Measurements from ENCODE around the gene THEMIS2. TPM values are rescaled to one million over a fixed set of nuclear protein-coding genes. Genes with fewer than 3 reads are reported as not detected.

Gene THEMIS2
- total and polyA plus RNA-seq, 5 donors from 2014 or later, result 37.9 to 69.9 (median 59.2) TPM

DNA sequence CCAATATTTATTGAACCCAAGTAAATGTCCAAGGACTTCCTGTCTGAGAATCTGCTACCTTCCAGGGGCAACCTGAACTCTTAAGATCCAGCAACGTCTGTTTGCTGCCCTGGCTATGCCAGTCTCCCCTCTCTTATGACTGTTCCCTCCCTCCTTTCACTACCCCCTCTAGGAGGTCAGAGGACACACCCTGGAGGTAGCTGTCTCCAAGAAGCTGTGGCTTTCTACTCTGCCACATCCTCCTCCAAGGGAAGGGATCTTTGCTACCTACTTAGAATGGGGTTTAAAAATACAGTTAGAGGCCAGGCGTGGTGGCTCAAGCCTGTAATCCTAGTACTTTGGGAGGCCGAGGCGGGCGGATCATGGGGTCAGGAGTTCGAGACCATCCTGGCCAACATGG is 58.8 kb downstream of the THEMIS2 start:
- H3K9me3 Mint-ChIP-seq, result peaks cover 0 to 3% (median 0%) of the 10 kb centered on the region in 7 donors
- H3K27me3 ChIP-seq (ENCODE audit: control insufficient read depth, insufficient read depth, low read length), result peaks cover 7% of the 10 kb centered on the region
- H3K4me1 Mint-ChIP-seq, result peaks cover 0 to 12% (median 8%) of the 10 kb centered on the region in 4 donors
- peak overlapping the region in 1 of 3 donors; percentile 42 for H3K27ac Mint-ChIP-seq
- H3K4me1 ChIP-seq (ENCODE audit: control insufficient read depth, insufficient read depth, low read length, poor library complexity, severe bottlenecking), result peaks cover 10% of the 10 kb centered on the region
- H3K27me3 Mint-ChIP-seq, result peaks cover 50% of the 10 kb centered on the region
- DNase-seq (peak in 1 of 3 donors; percentile 34), ATAC-seq (ENCODE audit: low read depth in 2 of 2) (no peak)
- H3K36me3 ChIP-seq (ENCODE audit: control insufficient read depth, insufficient read depth, low read length), result no peaks in the 10 kb centered on the region
- no peak overlapping the region for H3K4me3 Mint-ChIP-seq
- H3K27ac ChIP-seq (ENCODE audit: insufficient read depth, low read length, poor library complexity, severe bottlenecking), result no peak overlapping the region
- no peak overlapping the region for H3K4me3 ChIP-seq (ENCODE audit: low read depth, low read length)
- no peaks in the 10 kb centered on the region for H3K36me3 Mint-ChIP-seq
- no peaks in the 10 kb centered on the region for H3K9me3 ChIP-seq (ENCODE audit: control insufficient read depth in 2 of 2, low read length in 2 of 2)

DNA sequence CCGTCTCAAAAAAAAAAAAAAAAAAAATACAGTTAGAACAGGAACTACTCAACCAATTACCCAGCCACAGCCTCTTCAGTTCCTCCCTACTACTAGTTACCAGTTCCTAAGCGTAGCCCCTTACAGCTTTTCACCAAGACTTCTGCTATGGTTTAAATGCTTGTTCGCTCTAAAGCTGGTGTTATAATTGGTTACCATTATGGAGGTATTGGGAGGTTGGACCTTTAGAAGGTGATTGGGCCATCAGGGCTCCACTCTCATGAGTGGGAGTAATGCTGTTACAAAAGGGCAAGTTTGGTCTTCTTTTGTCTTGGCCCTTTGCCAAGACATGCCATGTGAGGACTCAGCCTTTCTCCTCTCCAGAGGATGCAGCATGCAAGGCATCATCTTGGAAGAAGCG is 59.4 kb downstream of the THEMIS2 start:
- peaks cover 10% of the 10 kb centered on the region for H3K4me1 ChIP-seq (ENCODE audit: control insufficient read depth, insufficient read depth, low read length, poor library complexity, severe bottlenecking)
- H3K27ac ChIP-seq (ENCODE audit: insufficient read depth, low read length, poor library complexity, severe bottlenecking), result no peak overlapping the region
- DNase-seq (no peak), ATAC-seq (ENCODE audit: low read depth in 2 of 2) (no peak)
- H3K9me3 Mint-ChIP-seq, result peaks cover 0 to 2% (median 0%) of the 10 kb centered on the region in 7 donors
- peaks cover 5% of the 10 kb centered on the region for H3K27me3 ChIP-seq (ENCODE audit: control insufficient read depth, insufficient read depth, low read length)
- H3K9me3 ChIP-seq (ENCODE audit: control insufficient read depth in 2 of 2, low read length in 2 of 2), result no peaks in the 10 kb centered on the region
- H3K27ac Mint-ChIP-seq, result no peak overlapping the region
- H3K4me3 Mint-ChIP-seq, result no peak overlapping the region
- peaks cover 0 to 12% (median 8%) of the 10 kb centered on the region in 4 donors for H3K4me1 Mint-ChIP-seq
- H3K36me3 Mint-ChIP-seq, result no peaks in the 10 kb centered on the region
- no peak overlapping the region for H3K4me3 ChIP-seq (ENCODE audit: low read depth, low read length)
- peaks cover 49% of the 10 kb centered on the region for H3K27me3 Mint-ChIP-seq
- no peaks in the 10 kb centered on the region for H3K36me3 ChIP-seq (ENCODE audit: control insufficient read depth, insufficient read depth, low read length)

DNA sequence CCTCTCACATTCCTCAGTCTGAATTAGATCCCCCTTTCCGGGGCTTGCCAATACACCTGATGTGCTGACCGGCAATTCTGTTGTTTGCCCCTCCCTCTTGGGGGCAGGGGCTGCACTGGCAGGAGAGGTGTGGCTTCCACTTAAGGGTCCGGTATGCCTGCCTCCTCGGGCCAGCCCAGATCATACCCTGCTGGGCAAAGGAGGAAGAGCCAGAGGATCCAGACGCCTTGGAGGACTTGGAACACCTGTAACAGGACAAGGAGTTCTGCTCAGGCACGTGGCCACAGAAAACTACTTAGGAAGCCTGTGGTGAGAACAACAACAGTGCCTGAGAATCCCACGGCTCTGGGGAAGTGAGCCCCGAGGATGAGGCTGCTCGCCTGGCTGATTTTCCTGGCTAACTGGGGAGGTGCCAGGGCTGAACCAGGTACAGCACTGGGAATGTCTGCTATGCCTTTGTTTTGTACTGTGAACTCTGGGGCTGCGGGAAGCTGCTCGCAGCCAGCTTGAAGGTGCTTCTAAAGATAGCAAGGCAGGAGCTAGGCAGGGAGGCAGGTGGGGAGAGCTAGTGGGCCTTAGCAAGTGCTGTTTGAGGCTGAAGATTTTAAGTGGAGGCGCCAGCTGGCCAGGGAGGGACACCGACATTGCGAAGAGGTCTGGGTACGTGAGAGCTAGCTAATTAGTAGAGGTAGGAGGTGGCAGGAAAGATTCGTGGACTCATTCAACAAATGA is 62.6 kb downstream of the THEMIS2 start, which contains the start of gene SMPDL3B:
Gene SMPDL3B (plus strand): TSS at position 183 of the 732 bp plus-strand sequence. CDS start 184 bp downstream, at position 367.
- Histone ChIP-seq H3K4me1 (ENCODE audit: control insufficient read depth, insufficient read depth, low read length, poor library complexity, severe bottlenecking) (peaks cover 11% of the 10 kb centered on the region), H3K27me3 (ENCODE audit: control insufficient read depth, insufficient read depth, low read length) (peaks cover 5% of the 10 kb centered on the region), H3K9me3 (ENCODE audit: control insufficient read depth in 2 of 2, low read length in 2 of 2) (no peaks in the 10 kb centered on the region), H3K36me3 (ENCODE audit: control insufficient read depth, insufficient read depth, low read length) (no peaks in the 10 kb centered on the region), H3K4me3 (ENCODE audit: low read depth, low read length) (no peak within 1 kb of the TSS), H3K27ac (ENCODE audit: insufficient read depth, low read length, poor library complexity, severe bottlenecking) (no peak within 1 kb of the TSS)
- H3K36me3 Mint-ChIP-seq, result no peaks in the 10 kb centered on the region
- H3K27me3 Mint-ChIP-seq, result peaks cover 37% of the 10 kb centered on the region
- H3K4me3 Mint-ChIP-seq, result peak within 1 kb of the TSS in 3 of 4 donors; percentile 16 to 49 (median 43)
- no peak for DNase-seq
- ATAC-seq (ENCODE audit: low read depth in 2 of 2), result no peak
- H3K4me1 Mint-ChIP-seq, result peaks cover 0 to 19% (median 9%) of the 10 kb centered on the region in 4 donors
- H3K9me3 Mint-ChIP-seq, result peaks cover 0 to 2% (median 0%) of the 10 kb centered on the region in 7 donors
- peak within 1 kb of the TSS in 2 of 3 donors; percentile 2 to 70 for H3K27ac Mint-ChIP-seq

DNA sequence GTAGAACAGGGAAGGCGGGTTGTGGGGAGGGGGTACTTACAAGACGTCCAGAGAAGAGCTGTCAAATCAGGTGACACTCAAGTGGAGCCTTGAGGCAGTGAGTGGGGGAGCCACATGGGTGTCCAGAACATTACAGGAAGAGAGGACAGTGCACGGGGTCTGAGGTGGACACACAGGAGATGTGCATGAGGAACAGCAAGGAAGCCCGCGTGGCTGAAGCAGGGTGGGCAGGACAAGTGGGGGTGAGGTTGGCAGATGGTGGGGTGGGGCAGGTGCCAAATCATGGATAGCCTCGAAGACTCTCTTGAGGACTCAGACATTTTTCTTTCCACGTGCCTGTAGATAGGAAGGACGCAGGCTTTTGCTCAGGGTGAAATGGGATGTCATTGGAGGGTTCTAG is 63.4 kb downstream of the THEMIS2 start:
- no peaks in the 10 kb centered on the region for H3K9me3 ChIP-seq (ENCODE audit: control insufficient read depth in 2 of 2, low read length in 2 of 2)
- no peak overlapping the region for H3K4me3 Mint-ChIP-seq
- no peaks in the 10 kb centered on the region for H3K9me3 Mint-ChIP-seq
- no peak overlapping the region for H3K4me3 ChIP-seq (ENCODE audit: low read depth, low read length)
- H3K36me3 ChIP-seq (ENCODE audit: control insufficient read depth, insufficient read depth, low read length), result no peaks in the 10 kb centered on the region
- peaks cover 7 to 26% (median 14%) of the 10 kb centered on the region in 4 donors for H3K4me1 Mint-ChIP-seq
- ATAC-seq (ENCODE audit: low read depth in 2 of 2) (no peak), DNase-seq (no peak)
- peaks cover 14% of the 10 kb centered on the region for H3K4me1 ChIP-seq (ENCODE audit: control insufficient read depth, insufficient read depth, low read length, poor library complexity, severe bottlenecking)
- no peak overlapping the region for H3K27ac Mint-ChIP-seq
- no peak overlapping the region for H3K27ac ChIP-seq (ENCODE audit: insufficient read depth, low read length, poor library complexity, severe bottlenecking)
- H3K36me3 Mint-ChIP-seq, result no peaks in the 10 kb centered on the region
- H3K27me3 Mint-ChIP-seq, result peaks cover 43% of the 10 kb centered on the region
- H3K27me3 ChIP-seq (ENCODE audit: control insufficient read depth, insufficient read depth, low read length), result peaks cover 5% of the 10 kb centered on the region

Other genes with a start within 250 kb of the THEMIS2 start
- 0.15 TPM for gene FGR, start 237.4 kb upstream of the THEMIS2 start, total RNA-seq
- gene FGR, start 237.4 kb upstream of the THEMIS2 start, polyA plus RNA-seq, result under 1 TPM; 0.20 to 0.87 (median 0.33) TPM
- 49.7 TPM for gene IFI6, start 200.4 kb upstream of the THEMIS2 start, total RNA-seq
- gene IFI6, start 200.4 kb upstream of the THEMIS2 start, polyA plus RNA-seq, result 100 to 1,000 TPM; 152 to 199 (median 181) TPM
- gene FAM76A, start 146.6 kb upstream of the THEMIS2 start, total RNA-seq, result 18.7 TPM
- gene FAM76A, start 146.6 kb upstream of the THEMIS2 start, polyA plus RNA-seq, result 10 to 100 TPM in 2 of 4 donors, 1 to 10 TPM in 2; 6.9 to 15.5 (median 9.3) TPM
- gene STX12, start 99.3 kb upstream of the THEMIS2 start, total RNA-seq, result 26.8 TPM
- 10 to 100 TPM; 10.2 to 13.8 (median 12.3) TPM for gene STX12, start 99.3 kb upstream of the THEMIS2 start, polyA plus RNA-seq
- 23.3 TPM for gene PPP1R8, start 41.8 kb upstream of the THEMIS2 start, total RNA-seq
- 10 to 100 TPM; 40.9 to 45.5 (median 42.3) TPM for gene PPP1R8, start 41.8 kb upstream of the THEMIS2 start, polyA plus RNA-seq
- gene RPA2, start 42.0 kb downstream of the THEMIS2 start, total RNA-seq, result 36.6 TPM
- 100 to 1,000 TPM; 199 to 237 (median 206) TPM for gene RPA2, start 42.0 kb downstream of the THEMIS2 start, polyA plus RNA-seq
- gene SMPDL3B, start 62.5 kb downstream of the THEMIS2 start, total RNA-seq, result 0.32 TPM
- gene SMPDL3B, start 62.5 kb downstream of the THEMIS2 start, polyA plus RNA-seq, result under 1 TPM in 2 of 4 donors, not detected in 2; 0.24 to 0.50 TPM
- gene XKR8, start 87.4 kb downstream of the THEMIS2 start, total RNA-seq, result 9.1 TPM
- gene XKR8, start 87.4 kb downstream of the THEMIS2 start, polyA plus RNA-seq, result 10 to 100 TPM; 10.3 to 20.3 (median 17.9) TPM
- gene EYA3, start 216.1 kb downstream of the THEMIS2 start, total RNA-seq, result 18.5 TPM
- gene EYA3, start 216.1 kb downstream of the THEMIS2 start, polyA plus RNA-seq, result 1 to 10 TPM; 3.0 to 5.6 (median 3.7) TPM